SK-N-SH (cell line): Measurements from ENCODE around the gene TMPRSS13. TPM values are rescaled to one million over a fixed set of nuclear protein-coding genes. Genes with fewer than 3 reads are reported as not detected.

ENCODE experiments used
- CTCF ChIA-PET: fragments of 300-600, 350-600 bp; formaldehyde crosslinking; extraction: SDS; loops from one replicate; lab custom pipeline; 2021; lab: Yijun Ruan, JAX
- POLR2A ChIA-PET: fragments of 350-600 bp; sonication (Branson Sonifier 250); formaldehyde crosslinking; extraction: SDS; loops from one replicate; lab custom pipeline; 2020; ENCODE audit warnings: antibody characterized with exemption, inconsistent platforms; lab: Yijun Ruan, JAX
- DNase-seq: peaks from one replicate; pipeline ENCODE4 v3.0.0; 2012
- H2AFZ ChIP-seq: fragments of 200-600 bp; sonication (generic); 2 replicates; pipeline ENCODE4 v1.8.1; 2016; ENCODE audit warnings: antibody characterized with exemption, mild to moderate bottlenecking, low read depth
- H3F3A ChIP-seq: fragments of 200-600 bp; sonication (generic); replicated peaks from 2 replicates; pipeline ENCODE3; 2016; ENCODE audit warnings: antibody characterized with exemption, mild to moderate bottlenecking; ENCODE audit not compliant: insufficient read depth
- H3K27ac ChIP-seq, 2 experiments: fragments of 200-500 bp in 1 of 2; fragments of 200-600 bp in 1 of 2; sonication (Bioruptor generic) in 1 of 2; sonication (generic), shearing (Covaris generic) in 1 of 2; 2 replicates each; pipeline versions ENCODE4 v1.5.1 to v1.6.1; 2014 to 2016; ENCODE audit warnings: low read depth in 2 of 2, inconsistent platforms in 1 of 2, low read length in 1 of 2, mild to moderate bottlenecking in 1 of 2, mixed read lengths in 1 of 2
- H3K27me3 ChIP-seq: fragments of 200-600 bp; sonication (generic), shearing (Covaris generic); 2 replicates; pipeline ENCODE4 v1.6.1; 2016; ENCODE audit warnings: mixed run types; ENCODE audit not compliant: insufficient read depth
- H3K36me3 ChIP-seq, 2 experiments: fragments of 200-500 bp in 1 of 2; fragments of 200-600 bp in 1 of 2; sonication (Bioruptor generic) in 1 of 2; sonication (generic) in 1 of 2; replicated peaks in 1 of 2; 2 replicates each; pipeline versions ENCODE3 to v1.5.1; 2014 to 2016; ENCODE audit warnings: low read length in 1 of 2, mild to moderate bottlenecking in 1 of 2; ENCODE audit not compliant: insufficient read depth in 2 of 2, control insufficient read depth in 1 of 2
- H3K4me1 ChIP-seq, 2 experiments: fragments of 200-500 bp in 1 of 2; fragments of 200-600 bp in 1 of 2; sonication (Bioruptor generic) in 1 of 2; sonication (generic), shearing (Covaris generic) in 1 of 2; 2 replicates each; pipeline versions ENCODE4 v1.5.1 to v1.6.1; 2014 to 2016; ENCODE audit warnings: low read depth in 1 of 2, low read length in 1 of 2, mixed run types in 1 of 2; ENCODE audit not compliant: insufficient read depth in 2 of 2, control insufficient read depth in 1 of 2
- H3K4me2 ChIP-seq: fragments of 200-600 bp; sonication (generic), shearing (Covaris generic); 2 replicates; pipeline ENCODE4 v1.6.1; 2017; ENCODE audit warnings: mixed run types
- H3K4me3 ChIP-seq, 2 experiments: fragments of 200-500 bp in 1 of 2; fragments of 200-600 bp in 1 of 2; sonication (Bioruptor generic) in 1 of 2; sonication (generic), shearing (Covaris generic) in 1 of 2; 2 replicates each; pipeline versions ENCODE4 v1.5.1 to v1.8.1; 2014 to 2016; ENCODE audit warnings: low read depth in 2 of 2, inconsistent platforms in 1 of 2, low read length in 1 of 2, mild to moderate bottlenecking in 1 of 2, mixed read lengths in 1 of 2, moderate library complexity in 1 of 2
- H3K79me2 ChIP-seq: fragments of 200-600 bp; sonication (generic); 2 replicates; pipeline ENCODE4 v1.8.1; 2017; ENCODE audit warnings: mild to moderate bottlenecking; ENCODE audit not compliant: insufficient read depth
- H3K9ac ChIP-seq: fragments of 200-600 bp; sonication (generic); 2 replicates; pipeline ENCODE4 v1.6.1; 2017; ENCODE audit warnings: mixed run types
- H3K9me2 ChIP-seq: fragments of 200-600 bp; sonication (generic); 2 replicates; pipeline ENCODE4 v1.6.1; 2017; ENCODE audit warnings: mixed run types
- H3K9me3 ChIP-seq: fragments of 200-600 bp; sonication (generic); 2 replicates; pipeline ENCODE4 v1.6.1; 2017; ENCODE audit warnings: mixed run types, mild to moderate bottlenecking, moderate library complexity
- H4K20me1 ChIP-seq: fragments of 200-600 bp; sonication (generic); 2 replicates; pipeline ENCODE4 v1.6.1; 2017; ENCODE audit warnings: mild to moderate bottlenecking, mixed run types; ENCODE audit not compliant: insufficient read depth
- FOXJ3 ChIP-seq: sonication (generic); formaldehyde crosslinking; IDR thresholded peaks from 2 replicates; pipeline ENCODE4 v1.5.1; 2020; ENCODE audit warnings: mild to moderate bottlenecking, missing genetic modification reagents
- GABPA ChIP-seq: IDR thresholded peaks from 2 replicates; pipeline ENCODE4 v1.4.0; 2012; ENCODE audit warnings: low read depth, mild to moderate bottlenecking
- GATA2 ChIP-seq: sonication (generic); formaldehyde crosslinking; IDR thresholded peaks from 2 replicates; pipeline ENCODE4 v1.5.0; 2020; ENCODE audit warnings: mild to moderate bottlenecking, missing genetic modification reagents
- IRF3 ChIP-seq: fragments of 150-350 bp; IDR thresholded peaks from 2 replicates; pipeline ENCODE4 v1.6.1; 2016; ENCODE audit warnings: mild to moderate bottlenecking, low read depth, low read length
- SIN3A ChIP-seq: IDR thresholded peaks from 2 replicates; pipeline ENCODE4 v1.6.1; 2012; ENCODE audit warnings: low read depth, mild to moderate bottlenecking, low read length, moderate library complexity, borderline replicate concordance
- SMC3 ChIP-seq: IDR thresholded peaks from 2 replicates; pipeline ENCODE4 v1.6.1; 2012; ENCODE audit warnings: low read depth, low read length, improper control_type of control experiment
- TCF12 ChIP-seq: IDR thresholded peaks from 2 replicates; pipeline ENCODE4 v1.4.0; 2012
- TEAD4 ChIP-seq: IDR thresholded peaks from 2 replicates; pipeline ENCODE4 v1.4.0; 2012; ENCODE audit warnings: mild to moderate bottlenecking, borderline replicate concordance; ENCODE audit not compliant: insufficient read depth
- ZBTB33 ChIP-seq: IDR thresholded peaks from 2 replicates; pipeline ENCODE4 v1.4.0; 2012; ENCODE audit warnings: low read depth, borderline replicate concordance
- WGBS: methylation state at CpG from one replicate; pipeline ENCODE4 v1.1.6; 2017; ENCODE audit warnings: low lambda C conversion rate; 5-methylcytosine and 5-hydroxymethylcytosine counted together
- polyA plus RNA-seq, 3 experiments: library from polyadenylated mRNA; depleted of rRNA; stranded (reverse); fragments of >200 nt; gene quantifications; 2 replicates each; pipeline ENCODE4 v1.2.3, GENCODE V29; 2012
- TF ChIP-seq, protein P1 (sequence below): IDR thresholded peaks from 2 replicates; pipeline ENCODE4; 2012

Gene TMPRSS13
- polyA plus RNA-seq, 1 of the 3 experiments (the other 2 are of a cell fraction): not detected

DNA sequence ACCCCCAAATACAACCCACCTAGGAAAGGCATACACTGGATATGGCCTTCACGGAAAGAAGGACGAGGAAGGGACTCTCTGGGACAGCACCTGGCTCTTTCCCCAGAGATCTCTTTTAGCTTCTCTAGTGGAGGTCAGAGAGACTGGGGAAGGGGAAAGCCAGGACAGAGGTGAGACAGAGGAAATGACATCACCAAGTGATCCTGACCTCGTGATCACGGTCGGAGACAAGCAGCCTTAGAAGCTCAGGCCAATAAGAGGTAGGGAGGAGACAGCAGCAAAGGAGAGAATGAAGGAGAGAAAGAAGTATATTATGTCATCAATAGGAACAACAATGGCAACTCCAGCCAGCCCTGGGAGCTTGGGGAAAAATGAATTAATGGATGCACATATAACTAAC lies 15.4 kb upstream of the TMPRSS13 start (continued):
- TF ChIP-seq, protein P1, sequence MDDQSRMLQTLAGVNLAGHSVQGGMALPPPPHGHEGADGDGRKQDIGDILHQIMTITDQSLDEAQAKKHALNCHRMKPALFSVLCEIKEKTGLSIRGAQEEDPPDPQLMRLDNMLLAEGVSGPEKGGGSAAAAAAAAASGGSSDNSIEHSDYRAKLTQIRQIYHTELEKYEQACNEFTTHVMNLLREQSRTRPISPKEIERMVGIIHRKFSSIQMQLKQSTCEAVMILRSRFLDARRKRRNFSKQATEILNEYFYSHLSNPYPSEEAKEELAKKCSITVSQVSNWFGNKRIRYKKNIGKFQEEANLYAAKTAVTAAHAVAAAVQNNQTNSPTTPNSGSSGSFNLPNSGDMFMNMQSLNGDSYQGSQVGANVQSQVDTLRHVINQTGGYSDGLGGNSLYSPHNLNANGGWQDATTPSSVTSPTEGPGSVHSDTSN: no peak
- no peak for TF ChIP-seq GATA2 (CRISPR knock-in tag)
- TF ChIP-seq, all 33 proteins: peak for 0

GRCh38 chr11:117941976-117942654 lies 12.9 kb upstream of the TMPRSS13 start:
- Histone ChIP-seq H3K79me2 (no peaks in the 10 kb centered on the region), H3K4me1 (no peaks in the 10 kb centered on the region; a peak in 1 of 4 replicates), H3K4me3 (no peak overlapping the region), H2AFZ (no peak overlapping the region), H3F3A (no peaks in the 10 kb centered on the region), H3K9me3 (no peaks in the 10 kb centered on the region), H3K9me2 (no peaks in the 10 kb centered on the region), H3K27ac (no peak overlapping the region), H3K36me3 (no peaks in the 10 kb centered on the region), H3K27me3 (no peaks in the 10 kb centered on the region; the same call in 1 of the 2 replicates), H3K4me2 (no peak overlapping the region), H4K20me1 (no peaks in the 10 kb centered on the region), H3K9ac (no peak overlapping the region)
- TF ChIP-seq FOXJ3 (CRISPR knock-in tag): no peak
- TF ChIP-seq GABPA: no peak
- TF ChIP-seq SMC3: no peak
- TF ChIP-seq TCF12: no peak
- no peak for TF ChIP-seq IRF3
- no peak for TF ChIP-seq SIN3A
- DNase-seq: no peak
- ChIA-PET CTCF (interaction anchor here (0.8 to 15.1 kb wide), 5 partner anchors 11 to 516 kb away, joined by 3 to 481 read pairs (median 4); partner anchors contain the start of gene FXYD2), POLR2A (no interaction called here)
- 35% methylated on average over 6 of the region's 6 CpGs for WGBS

DNA sequence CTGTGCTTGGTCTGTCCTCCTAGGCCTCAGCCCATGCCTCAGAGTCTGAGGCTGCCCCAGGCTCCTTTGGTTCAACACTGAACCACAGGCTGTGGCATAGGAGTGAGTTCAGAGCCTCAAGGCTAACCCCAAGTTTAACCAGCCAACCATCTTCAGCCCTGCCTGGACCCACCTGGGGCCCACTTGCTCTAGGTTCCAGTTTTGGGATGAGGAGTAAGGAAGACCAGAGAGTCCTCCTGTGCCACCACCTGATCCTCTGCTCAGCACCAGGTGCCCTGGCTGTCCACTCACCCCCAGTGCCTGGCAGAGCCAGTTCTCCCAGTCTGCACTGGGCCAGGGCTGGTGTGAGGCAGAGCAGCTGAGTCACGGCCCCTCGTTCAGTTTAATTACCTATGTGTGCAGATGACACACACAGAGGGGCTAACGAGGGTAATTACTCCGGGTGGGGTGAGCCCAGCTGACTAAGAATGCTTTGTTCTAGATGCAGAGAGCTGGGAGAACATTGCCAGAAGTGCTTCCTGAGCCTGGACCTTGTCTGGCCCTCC lies 12.0 kb upstream of the TMPRSS13 start:
- no peaks in the 10 kb centered on the region; the same call in 1 of the 2 replicates for H3K27me3 ChIP-seq
- H3K4me2 ChIP-seq: no peak overlapping the region
- H3F3A ChIP-seq: no peaks in the 10 kb centered on the region
- ChIA-PET POLR2A (no interaction called here), CTCF (interaction anchor here (0.8 to 15.1 kb wide), 3 partner anchors 12 to 515 kb away, joined by 3 to 481 read pairs (median 3); partner anchors contain the start of gene FXYD2)
- no peak overlapping the region for H3K4me3 ChIP-seq
- no peaks in the 10 kb centered on the region for H4K20me1 ChIP-seq
- no peaks in the 10 kb centered on the region for H3K9me2 ChIP-seq
- no peaks in the 10 kb centered on the region; a peak in 1 of 4 replicates for H3K4me1 ChIP-seq
- no peaks in the 10 kb centered on the region for H3K79me2 ChIP-seq
- H3K9me3 ChIP-seq: no peaks in the 10 kb centered on the region
- DNase-seq: no peak
- H3K9ac ChIP-seq: no peak overlapping the region
- no peak overlapping the region for H3K27ac ChIP-seq
- whole genome bisulfite sequencing: 7% methylated on average over 3 of the region's 4 CpGs
- H2AFZ ChIP-seq: no peak overlapping the region
- no peaks in the 10 kb centered on the region for H3K36me3 ChIP-seq
- TF ChIP-seq ZBTB33 (no peak), SIN3A (no peak), TEAD4 (no peak)
- TF ChIP-seq, all 33 proteins: peak for 0
